Muscle layer of colon (tissue), 2 donors: ENCODE results near the gene SIRPD.

Source experiments
- H3K27ac ChIP-seq: one replicate; pipeline ENCODE4 v1.7.0; 2013; ENCODE audit warnings: low read depth, mild to moderate bottlenecking, low read length, moderate library complexity
- H3K27me3 ChIP-seq, 2 donors: one replicate each; pipeline ENCODE4 v1.7.0; 2013; ENCODE audit warnings: low read length in 2 of 2, mild to moderate bottlenecking in 2 of 2; ENCODE audit not compliant: insufficient read depth in 2 of 2, control insufficient read depth in 1 of 2
- H3K36me3 ChIP-seq: one replicate; pipeline ENCODE4 v1.7.0; 2013; ENCODE audit warnings: mild to moderate bottlenecking, low read length; ENCODE audit not compliant: insufficient read depth
- H3K4me1 ChIP-seq: one replicate; pipeline ENCODE4 v1.7.0; 2013; ENCODE audit warnings: mild to moderate bottlenecking, low read length; ENCODE audit not compliant: insufficient read depth
- H3K4me3 ChIP-seq, 2 donors: one replicate each; pipeline ENCODE4 v1.7.0; 2013; ENCODE audit warnings: low read length in 2 of 2, low read depth in 1 of 2, mild to moderate bottlenecking in 1 of 2, moderate library complexity in 1 of 2
- H3K9ac ChIP-seq: one replicate; pipeline ENCODE4 v1.7.0; 2013; ENCODE audit warnings: low read length
- H3K9me3 ChIP-seq: one replicate; pipeline ENCODE4 v1.7.0; 2013; ENCODE audit warnings: mild to moderate bottlenecking, low read length
- donor health status: abdominal sarcoma.
- donor health status: Adenocarcinoma of cecum.

The SIRPD gene

DNA sequence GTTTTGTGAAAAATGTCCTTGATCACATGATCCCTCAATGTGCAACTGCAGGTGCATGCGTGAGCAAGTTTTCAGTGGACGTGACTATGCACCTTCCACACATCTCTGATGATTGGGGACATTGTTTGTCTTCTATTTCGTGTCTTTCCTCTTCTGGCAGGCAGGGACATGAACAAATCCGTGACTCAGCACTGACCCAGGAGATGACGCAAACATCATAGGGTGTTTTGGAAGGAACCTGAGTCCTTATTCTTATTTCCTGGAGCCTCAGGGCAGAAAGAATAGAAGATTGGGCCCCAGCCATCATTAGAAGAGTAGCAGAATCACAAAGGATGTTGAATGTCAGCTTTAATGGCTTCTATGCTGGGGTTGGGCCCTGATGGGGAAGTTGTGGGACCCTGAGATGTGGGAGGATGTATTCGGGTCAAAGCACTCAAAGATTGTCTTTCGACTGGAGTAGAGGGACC, 11.9 kb upstream of the SIRPD start:
- H3K4me3 ChIP-seq, result no peak overlapping the region
- H3K9ac ChIP-seq, result no peak overlapping the region
- H3K27ac ChIP-seq, result no peak overlapping the region
- no peaks in the 10 kb centered on the region for H3K27me3 ChIP-seq
- H3K36me3 ChIP-seq, result no peaks in the 10 kb centered on the region
- no peaks in the 10 kb centered on the region for H3K9me3 ChIP-seq
- no peaks in the 10 kb centered on the region for H3K4me1 ChIP-seq

DNA sequence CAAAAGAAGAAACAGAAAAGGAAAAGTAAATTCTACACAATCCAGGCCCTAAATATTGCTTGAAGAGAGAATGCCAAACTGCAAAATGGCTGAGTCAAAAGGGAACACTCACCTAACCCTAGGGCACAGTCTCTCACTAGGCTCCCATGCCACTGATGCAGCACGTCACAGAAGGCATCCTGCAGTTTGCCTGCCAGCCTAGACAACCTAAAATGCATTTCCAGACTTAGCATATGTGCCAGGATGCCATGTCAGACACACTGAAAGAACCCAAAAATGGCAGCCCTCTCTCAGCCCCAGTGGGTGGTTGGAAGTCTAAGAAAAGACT, 10.6 kb upstream of the SIRPD start:
- no peaks in the 10 kb centered on the region for H3K4me1 ChIP-seq
- H3K4me3 ChIP-seq, result no peak overlapping the region
- no peaks in the 10 kb centered on the region for H3K9me3 ChIP-seq
- no peaks in the 10 kb centered on the region for H3K36me3 ChIP-seq
- H3K27ac ChIP-seq, result no peak overlapping the region
- no peak overlapping the region for H3K9ac ChIP-seq
- no peaks in the 10 kb centered on the region for H3K27me3 ChIP-seq

- Histone ChIP-seq H3K27ac (no peak overlapping the region), H3K4me3 (no peak overlapping the region), H3K36me3 (no peaks in the 10 kb centered on the region), H3K9ac (no peak overlapping the region), H3K27me3 (no peaks in the 10 kb centered on the region), H3K9me3 (no peaks in the 10 kb centered on the region), H3K4me1 (no peaks in the 10 kb centered on the region)
Measured at GRCh38 chr20:1567392-1568162, 10.1 kb upstream of the SIRPD start.

DNA sequence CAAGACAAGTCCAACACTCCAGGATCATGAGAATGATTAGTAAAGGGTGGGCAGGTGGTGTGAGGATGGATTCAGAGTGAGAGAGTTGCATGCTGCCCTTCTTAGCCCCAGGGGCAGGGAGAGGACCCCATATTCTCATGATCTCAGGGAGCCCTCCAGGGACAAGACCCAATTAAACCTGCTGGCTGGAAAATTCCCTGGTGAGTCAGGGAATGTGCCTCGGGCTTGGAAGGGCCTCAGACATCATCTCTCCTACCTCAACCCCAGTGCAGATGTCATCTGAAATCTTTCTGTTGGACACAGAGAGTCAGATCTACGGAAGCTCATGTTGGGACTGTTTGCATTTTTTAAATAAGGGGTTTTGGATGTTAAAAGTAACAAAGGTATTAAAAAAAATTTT, 9.2 kb upstream of the SIRPD start:
- H3K9ac ChIP-seq, result no peak overlapping the region
- H3K27ac ChIP-seq, result no peak overlapping the region
- no peaks in the 10 kb centered on the region for H3K4me1 ChIP-seq
- H3K27me3 ChIP-seq, result no peaks in the 10 kb centered on the region
- H3K4me3 ChIP-seq, result no peak overlapping the region
- H3K9me3 ChIP-seq, result no peaks in the 10 kb centered on the region
- no peaks in the 10 kb centered on the region for H3K36me3 ChIP-seq

GRCh38 chr20:1565461-1565860, 8.0 kb upstream of the SIRPD start:
- Histone ChIP-seq H3K4me3 (no peak overlapping the region), H3K36me3 (no peaks in the 10 kb centered on the region), H3K9me3 (no peaks in the 10 kb centered on the region), H3K27ac (no peak overlapping the region), H3K4me1 (no peaks in the 10 kb centered on the region), H3K9ac (no peak overlapping the region), H3K27me3 (no peaks in the 10 kb centered on the region)

DNA sequence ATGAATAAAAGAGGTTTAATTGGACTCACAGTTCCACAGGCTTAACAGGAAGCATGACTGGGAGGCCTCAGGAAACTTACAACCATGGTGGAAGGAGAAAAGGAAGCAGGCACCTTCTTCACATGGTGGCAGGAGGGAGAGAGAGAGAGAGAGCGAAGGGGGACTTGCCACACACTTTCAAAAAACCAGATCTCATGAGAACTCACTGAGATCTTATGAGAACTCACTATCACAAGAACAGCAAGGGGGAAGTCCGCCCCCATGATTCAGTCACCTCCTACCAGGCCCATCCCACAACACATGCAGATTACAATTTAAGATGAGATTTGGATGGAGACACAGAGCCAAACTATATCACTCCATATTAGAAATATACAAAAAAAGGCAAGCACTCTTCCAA, 6.1 kb upstream of the SIRPD start:
- H3K4me1 ChIP-seq, result no peaks in the 10 kb centered on the region
- H3K9me3 ChIP-seq, result no peaks in the 10 kb centered on the region
- no peaks in the 10 kb centered on the region for H3K36me3 ChIP-seq
- no peak overlapping the region for H3K4me3 ChIP-seq
- no peak overlapping the region for H3K27ac ChIP-seq
- H3K27me3 ChIP-seq, result no peaks in the 10 kb centered on the region
- H3K9ac ChIP-seq, result no peak overlapping the region

DNA sequence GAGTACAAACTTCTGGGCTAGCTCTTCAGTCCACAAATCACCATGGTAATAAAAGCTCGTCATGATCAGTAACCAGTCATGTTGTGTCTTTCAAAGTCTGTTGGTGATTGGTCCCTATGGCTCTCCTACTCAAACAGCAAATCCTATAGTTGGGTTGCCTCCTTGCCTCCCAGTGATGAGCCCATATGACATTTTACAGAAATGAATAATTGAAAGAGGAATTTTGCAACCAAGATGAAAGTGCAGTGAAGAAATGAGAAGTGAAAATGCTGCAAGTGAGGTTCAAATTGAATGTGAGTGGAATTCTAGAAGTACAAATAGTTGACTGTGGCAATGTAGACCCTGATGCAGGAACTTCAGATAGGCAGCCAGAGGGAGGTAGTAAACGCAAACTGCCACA, 5.1 kb upstream of the SIRPD start:
- no peak overlapping the region for H3K27ac ChIP-seq
- no peak overlapping the region for H3K4me3 ChIP-seq
- no peaks in the 10 kb centered on the region for H3K9me3 ChIP-seq
- H3K4me1 ChIP-seq, result no peaks in the 10 kb centered on the region
- no peaks in the 10 kb centered on the region for H3K36me3 ChIP-seq
- H3K27me3 ChIP-seq, result no peaks in the 10 kb centered on the region
- H3K9ac ChIP-seq, result no peak overlapping the region

DNA sequence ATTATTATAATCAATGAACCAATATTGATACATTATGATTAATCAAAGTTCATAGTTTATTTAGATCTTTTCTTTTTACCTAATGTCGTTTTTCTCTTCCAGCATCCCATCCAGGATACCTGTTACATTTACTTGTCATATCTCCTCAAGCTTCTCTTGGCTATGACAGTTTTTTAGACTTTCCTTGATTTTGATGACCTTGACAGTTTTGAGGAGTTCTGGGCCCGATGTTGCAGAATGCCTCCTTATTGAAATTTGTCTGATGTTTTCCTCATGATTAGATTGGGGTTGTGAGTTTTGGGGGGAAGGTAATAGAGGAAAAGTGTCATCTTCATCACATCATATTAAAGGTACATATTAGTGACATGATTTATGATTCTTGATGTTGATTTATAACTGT, 3.8 kb upstream of the SIRPD start:
- Histone ChIP-seq H3K9me3 (no peaks in the 10 kb centered on the region), H3K27me3 (no peaks in the 10 kb centered on the region), H3K4me3 (no peak overlapping the region), H3K27ac (no peak overlapping the region), H3K9ac (no peak overlapping the region), H3K4me1 (no peaks in the 10 kb centered on the region), H3K36me3 (no peaks in the 10 kb centered on the region)

GRCh38 chr20:1555952-1556351, 1.6 kb downstream of the SIRPD start:
- no peaks in the 10 kb centered on the region for H3K27me3 ChIP-seq
- no peaks in the 10 kb centered on the region for H3K36me3 ChIP-seq
- H3K27ac ChIP-seq, result no peak overlapping the region
- H3K9ac ChIP-seq, result no peak overlapping the region
- no peak overlapping the region for H3K4me3 ChIP-seq
- H3K9me3 ChIP-seq, result no peaks in the 10 kb centered on the region
- H3K4me1 ChIP-seq, result no peaks in the 10 kb centered on the region

- Histone ChIP-seq H3K27ac (no peak overlapping the region), H3K4me1 (no peaks in the 10 kb centered on the region), H3K4me3 (no peak overlapping the region), H3K27me3 (no peaks in the 10 kb centered on the region), H3K36me3 (no peaks in the 10 kb centered on the region), H3K9me3 (no peaks in the 10 kb centered on the region), H3K9ac (no peak overlapping the region)
Measured at GRCh38 chr20:1539816-1540419, 17.6 kb downstream of the SIRPD start.

DNA sequence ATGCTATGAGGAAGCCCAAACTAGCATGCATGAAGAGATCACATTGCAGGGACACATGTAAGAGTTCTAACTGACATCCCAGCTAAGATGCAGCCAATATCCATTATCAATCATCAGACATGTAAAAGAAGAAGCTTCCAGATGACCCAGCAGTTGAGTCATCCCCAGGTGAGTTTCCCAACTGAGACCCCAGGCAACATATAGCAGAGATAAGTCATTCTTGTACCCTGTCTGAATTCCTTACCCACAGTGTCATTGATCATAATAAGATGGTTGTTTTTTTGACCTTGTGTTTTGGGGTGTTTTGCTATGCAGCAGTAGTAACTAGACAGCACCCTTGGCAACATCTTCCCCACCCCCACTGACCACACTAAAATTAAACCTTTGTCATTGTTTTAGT, 18.9 kb downstream of the SIRPD start:
- Histone ChIP-seq H3K27ac (no peak overlapping the region), H3K9ac (no peak overlapping the region), H3K9me3 (no peaks in the 10 kb centered on the region), H3K36me3 (no peaks in the 10 kb centered on the region), H3K27me3 (no peaks in the 10 kb centered on the region), H3K4me1 (no peaks in the 10 kb centered on the region), H3K4me3 (no peak overlapping the region)

GRCh38 chr20:1537731-1538058, 19.8 kb downstream of the SIRPD start:
- no peak overlapping the region for H3K4me3 ChIP-seq
- no peaks in the 10 kb centered on the region for H3K9me3 ChIP-seq
- H3K36me3 ChIP-seq, result no peaks in the 10 kb centered on the region
- H3K27me3 ChIP-seq, result no peaks in the 10 kb centered on the region
- no peak overlapping the region for H3K9ac ChIP-seq
- no peak overlapping the region for H3K27ac ChIP-seq
- H3K4me1 ChIP-seq, result no peaks in the 10 kb centered on the region
